Measurements from ENCODE around the gene GPX4.
A peak's percentile ranks its signal among the peaks of the same experiment; 100 is the strongest.

Gene GPX4

DNA sequence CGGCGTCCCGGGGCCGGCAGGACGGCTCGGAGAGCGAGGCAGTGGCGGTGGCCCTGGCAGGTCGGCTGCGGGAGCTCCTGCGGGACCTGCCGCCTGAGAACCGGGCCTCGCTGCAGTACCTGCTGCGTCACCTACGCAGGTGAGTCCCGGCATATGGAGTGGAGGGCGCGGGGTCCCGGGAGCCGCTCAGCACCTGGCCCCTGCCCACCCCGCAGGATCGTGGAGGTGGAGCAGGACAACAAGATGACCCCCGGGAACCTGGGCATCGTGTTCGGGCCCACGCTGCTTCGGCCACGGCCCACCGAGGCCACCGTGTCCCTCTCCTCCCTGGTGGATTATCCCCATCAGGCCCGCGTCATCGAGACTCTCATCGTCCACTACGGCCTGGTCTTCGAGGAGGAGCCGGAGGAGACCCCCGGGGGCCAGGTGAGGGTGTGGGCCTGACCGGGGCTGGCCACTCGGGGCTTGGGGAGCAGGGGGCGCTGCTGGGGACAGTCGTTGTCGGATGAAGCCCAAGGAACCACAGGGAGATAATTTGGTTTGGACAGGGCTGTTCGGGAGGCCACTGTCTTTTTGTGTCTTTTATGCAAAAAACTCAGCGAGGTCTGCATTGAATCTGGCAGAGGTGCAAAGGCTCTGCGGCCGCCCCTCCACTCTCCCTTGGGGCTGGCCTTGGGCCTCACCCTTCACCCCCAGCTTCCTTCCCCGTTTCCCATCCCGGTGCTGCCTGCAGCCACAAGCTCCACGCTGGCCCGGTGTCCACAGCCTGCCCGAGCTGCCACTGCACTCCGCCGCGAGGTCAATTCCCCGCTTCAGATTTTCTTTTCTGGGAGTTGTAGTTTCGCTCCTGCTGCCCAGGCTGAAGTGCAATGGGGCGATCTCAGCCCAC lies 20.6 kb upstream of the GPX4 start:
- TF ChIP-seq, protein P1, sequence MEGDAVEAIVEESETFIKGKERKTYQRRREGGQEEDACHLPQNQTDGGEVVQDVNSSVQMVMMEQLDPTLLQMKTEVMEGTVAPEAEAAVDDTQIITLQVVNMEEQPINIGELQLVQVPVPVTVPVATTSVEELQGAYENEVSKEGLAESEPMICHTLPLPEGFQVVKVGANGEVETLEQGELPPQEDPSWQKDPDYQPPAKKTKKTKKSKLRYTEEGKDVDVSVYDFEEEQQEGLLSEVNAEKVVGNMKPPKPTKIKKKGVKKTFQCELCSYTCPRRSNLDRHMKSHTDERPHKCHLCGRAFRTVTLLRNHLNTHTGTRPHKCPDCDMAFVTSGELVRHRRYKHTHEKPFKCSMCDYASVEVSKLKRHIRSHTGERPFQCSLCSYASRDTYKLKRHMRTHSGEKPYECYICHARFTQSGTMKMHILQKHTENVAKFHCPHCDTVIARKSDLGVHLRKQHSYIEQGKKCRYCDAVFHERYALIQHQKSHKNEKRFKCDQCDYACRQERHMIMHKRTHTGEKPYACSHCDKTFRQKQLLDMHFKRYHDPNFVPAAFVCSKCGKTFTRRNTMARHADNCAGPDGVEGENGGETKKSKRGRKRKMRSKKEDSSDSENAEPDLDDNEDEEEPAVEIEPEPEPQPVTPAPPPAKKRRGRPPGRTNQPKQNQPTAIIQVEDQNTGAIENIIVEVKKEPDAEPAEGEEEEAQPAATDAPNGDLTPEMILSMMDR (IDR thresholded peaks at IDR 0.05), result no peak
- no peak overlapping the region for H3K4me3 ChIP-seq
- no peak for DNase-seq (ENCODE audit: low spot score)
- H3K27ac ChIP-seq, result no peak overlapping the region

DNA sequence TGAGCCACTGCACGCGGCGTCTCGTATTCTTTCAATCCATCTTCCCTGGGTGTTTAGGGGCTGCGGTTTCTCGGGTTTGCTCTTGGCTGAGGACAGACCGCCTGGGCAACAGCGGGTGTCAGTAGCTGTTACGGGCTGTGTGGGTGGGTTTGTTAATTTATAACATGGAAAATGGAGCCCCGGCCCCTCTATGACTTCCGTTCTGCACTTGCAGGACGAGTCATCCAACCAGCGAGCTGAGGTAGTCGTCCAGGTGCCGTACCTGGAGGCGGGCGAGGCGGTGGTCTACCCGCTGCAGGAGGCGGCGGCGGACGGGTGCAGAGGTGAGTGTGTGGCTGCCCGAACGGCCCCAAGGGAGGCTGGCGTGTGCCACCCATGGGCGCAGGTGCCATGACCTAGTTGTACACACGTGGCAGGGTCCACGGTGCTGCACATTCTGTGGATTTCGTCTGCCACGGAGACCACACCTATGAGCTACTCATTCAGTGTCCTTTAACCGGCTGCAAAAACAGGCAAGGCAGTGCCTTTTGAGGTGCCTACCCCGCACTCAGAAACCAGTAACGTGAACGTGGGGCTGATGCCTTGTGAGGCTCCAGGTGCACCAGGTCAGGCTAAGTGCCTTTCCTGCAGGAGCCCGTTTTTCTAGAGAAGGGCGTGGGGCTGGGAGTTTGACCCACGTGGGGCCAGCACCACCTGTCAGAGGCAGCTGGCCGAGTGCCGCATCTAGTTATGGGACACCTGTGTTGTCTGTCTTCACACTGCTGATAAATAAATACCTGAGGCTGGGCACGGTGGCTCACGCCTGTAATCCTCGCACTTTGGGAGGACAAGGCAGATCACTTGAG lies 19.5 kb upstream of the GPX4 start:
- no peak for DNase-seq (ENCODE audit: low spot score)
- Histone ChIP-seq H3K4me3 (no peak overlapping the region), H3K27ac (no peak overlapping the region)

GRCh38 chr19:1085053-1085658 lies 18.6 kb upstream of the GPX4 start:
- no peak overlapping the region for H3K4me3 ChIP-seq
- TF ChIP-seq, protein P1 (IDR thresholded peaks at IDR 0.05), result no peak
- H3K27ac ChIP-seq, result no peak overlapping the region
- no peak for DNase-seq (ENCODE audit: low spot score)

More for the DNA sequence above, 19.5 kb upstream of the GPX4 start:
- TF ChIP-seq, protein P1 (IDR thresholded peaks at IDR 0.05), result no peak

DNA sequence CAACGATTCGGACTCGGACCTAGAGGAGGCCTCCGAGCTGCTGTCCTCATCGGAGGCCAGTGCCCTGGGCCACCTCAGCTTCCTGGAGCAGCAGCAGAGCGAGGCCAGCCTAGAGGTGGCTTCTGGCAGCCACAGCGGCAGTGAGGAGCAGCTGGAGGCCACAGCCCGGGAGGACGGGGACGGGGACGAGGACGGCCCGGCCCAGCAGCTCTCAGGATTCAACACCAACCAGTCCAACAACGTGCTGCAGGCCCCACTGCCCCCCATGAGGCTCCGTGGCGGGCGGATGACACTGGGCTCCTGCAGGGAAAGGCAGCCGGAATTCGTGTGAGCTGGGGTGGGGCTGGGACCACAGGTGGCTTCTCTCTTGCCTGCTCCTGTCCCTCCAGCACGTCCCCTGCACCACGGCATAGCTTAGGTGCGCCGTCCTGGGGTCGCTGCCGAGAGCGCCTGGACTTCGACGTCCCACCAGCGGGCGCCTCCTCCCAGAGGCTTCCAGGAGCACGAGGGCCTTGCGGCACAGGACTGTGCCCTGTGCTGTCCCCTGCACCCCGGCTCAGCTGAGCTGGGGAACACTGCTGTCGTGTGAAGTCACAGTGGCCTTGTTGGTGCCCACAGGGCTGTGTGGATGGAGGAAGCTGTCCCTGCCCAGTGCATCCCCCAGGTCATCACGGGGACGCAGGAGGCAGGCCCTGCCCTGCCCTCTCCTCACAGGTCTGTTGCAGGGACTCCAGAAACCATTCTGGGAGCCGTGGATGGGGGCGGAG lies 17.9 kb upstream of the GPX4 start:
- H3K27ac ChIP-seq, result no peak overlapping the region
- H3K4me3 ChIP-seq, result no peak overlapping the region
- TF ChIP-seq, protein P1 (IDR thresholded peaks at IDR 0.05), result no peak
- no peak for DNase-seq (ENCODE audit: low spot score)

GRCh38 chr19:1086613-1087012 lies 17.2 kb upstream of the GPX4 start:
- TF ChIP-seq, protein P1 (IDR thresholded peaks at IDR 0.05), result no peak
- no peak for DNase-seq (ENCODE audit: low spot score)
- Histone ChIP-seq H3K4me3 (no peak overlapping the region), H3K27ac (no peak overlapping the region)

DNA sequence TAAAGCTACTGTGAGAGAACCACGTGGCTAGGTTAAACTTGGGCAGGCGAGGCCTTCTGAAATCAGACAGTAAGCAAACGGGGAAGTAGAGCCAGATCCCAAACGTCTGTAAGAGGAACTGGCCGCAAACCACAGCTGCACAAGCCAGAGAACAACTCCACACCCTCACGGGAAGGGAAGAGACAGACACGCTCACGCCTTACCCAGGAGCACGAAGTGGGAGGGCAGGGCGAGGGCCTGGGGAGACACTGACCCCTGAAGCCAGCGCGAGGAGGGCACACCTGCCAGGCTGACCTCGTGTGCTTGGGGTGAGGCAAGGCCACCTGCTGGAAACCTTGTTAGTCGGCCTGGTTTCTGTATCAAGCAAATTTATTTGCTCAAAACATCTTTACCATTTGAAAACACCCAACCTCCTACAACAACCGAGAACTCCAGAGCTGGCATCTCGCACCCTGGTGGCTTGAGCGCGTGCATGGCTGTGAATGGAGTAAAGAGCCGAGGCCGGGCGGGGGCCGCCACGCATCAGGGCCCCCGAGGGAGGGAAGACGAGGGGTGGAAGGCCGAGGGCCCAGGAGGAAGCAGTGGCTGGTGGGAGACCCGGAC lies 15.9 kb upstream of the GPX4 start:
- H3K27ac ChIP-seq, result peak overlapping the region in 1 of 2 donors; percentile 78
- DNase-seq (ENCODE audit: low spot score), result no peak
- TF ChIP-seq, protein P1 (IDR thresholded peaks at IDR 0.05), result no peak

More for the DNA sequence above, 15.9 kb upstream of the GPX4 start:
- H3K4me3 ChIP-seq, result no peak overlapping the region
